ENCODE results near the gene IDH2.
"Not testable (repeated sequence)": the region's sequence is repeated elsewhere in the genome, so short reads cannot be mapped to it uniquely, and the experiment has no call there.

The IDH2 gene

DNA sequence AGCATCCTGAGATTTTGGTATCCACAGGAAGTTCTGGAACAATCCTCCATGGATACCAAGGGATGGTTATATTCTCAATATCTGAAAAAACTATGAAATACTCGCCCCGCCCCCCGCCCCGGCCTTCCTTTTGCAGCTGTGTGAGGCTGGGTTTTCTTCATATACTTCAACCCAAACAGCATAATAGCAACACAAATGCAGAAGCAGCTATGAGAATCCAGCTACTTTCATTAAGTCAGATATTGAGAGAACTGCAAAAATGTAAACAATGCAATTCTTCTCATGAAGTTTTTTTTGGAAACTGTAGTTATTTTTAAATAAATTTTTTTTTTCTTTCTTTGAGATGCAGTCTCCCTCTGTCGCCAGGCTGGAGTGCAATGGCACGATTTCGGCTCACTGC lies 10.9 kb upstream of the IDH2 start:
- no peak for TF ChIP-seq CTCF (IDR thresholded peaks at IDR 0.05; ENCODE audit: low read depth, low read length)
- no peak overlapping the region for H3K4me3 ChIP-seq (ENCODE audit: low read depth, low read length)

GRCh38 chr15:90109163-90109751 lies 7.0 kb upstream of the IDH2 start:
- H3K4me3 ChIP-seq (ENCODE audit: low read depth, low read length): not testable (repeated sequence)

GRCh38 chr15:90108038-90108437 lies 5.8 kb upstream of the IDH2 start:
- not testable (repeated sequence) for H3K4me3 ChIP-seq (ENCODE audit: low read depth, low read length)

GRCh38 chr15:90106522-90107117 lies 4.4 kb upstream of the IDH2 start:
- no peak overlapping the region for H3K4me3 ChIP-seq (ENCODE audit: low read depth, low read length)
- no peak for TF ChIP-seq CTCF (IDR thresholded peaks at IDR 0.05; ENCODE audit: low read depth, low read length)

DNA sequence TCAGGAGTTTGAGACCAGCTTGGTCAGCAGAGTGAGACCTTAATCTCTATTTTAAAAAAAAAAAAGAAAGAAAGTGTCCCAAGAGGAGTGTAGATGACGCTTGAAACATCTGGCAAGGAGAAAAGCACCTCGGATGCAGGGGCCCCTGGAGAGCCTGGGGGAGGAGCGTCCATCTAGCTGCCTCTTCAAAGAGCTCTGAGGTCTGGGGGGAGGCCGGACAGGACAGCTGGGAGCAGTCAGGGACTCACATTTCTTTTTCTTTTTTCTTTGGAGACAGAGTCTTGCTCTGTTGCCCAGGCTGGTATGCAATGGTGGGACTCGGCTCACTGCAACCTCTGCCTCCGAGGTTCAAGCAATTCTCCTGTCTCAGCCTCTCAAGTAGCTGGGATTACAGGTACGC lies 3.3 kb upstream of the IDH2 start:
- TF ChIP-seq CTCF (IDR thresholded peaks at IDR 0.05; ENCODE audit: low read depth, low read length): no peak
- H3K4me3 ChIP-seq (ENCODE audit: low read depth, low read length): no peak overlapping the region

GRCh38 chr15:90104551-90104950 lies 2.3 kb upstream of the IDH2 start:
- H3K4me3 ChIP-seq (ENCODE audit: low read depth, low read length): no peak overlapping the region
- no peak for TF ChIP-seq CTCF (IDR thresholded peaks at IDR 0.05; ENCODE audit: low read depth, low read length)

GRCh38 chr15:90103701-90104329 lies 1.5 kb upstream of the IDH2 start:
- TF ChIP-seq CTCF (IDR thresholded peaks at IDR 0.05; ENCODE audit: low read depth, low read length): no peak
- no peak overlapping the region for H3K4me3 ChIP-seq (ENCODE audit: low read depth, low read length)

DNA sequence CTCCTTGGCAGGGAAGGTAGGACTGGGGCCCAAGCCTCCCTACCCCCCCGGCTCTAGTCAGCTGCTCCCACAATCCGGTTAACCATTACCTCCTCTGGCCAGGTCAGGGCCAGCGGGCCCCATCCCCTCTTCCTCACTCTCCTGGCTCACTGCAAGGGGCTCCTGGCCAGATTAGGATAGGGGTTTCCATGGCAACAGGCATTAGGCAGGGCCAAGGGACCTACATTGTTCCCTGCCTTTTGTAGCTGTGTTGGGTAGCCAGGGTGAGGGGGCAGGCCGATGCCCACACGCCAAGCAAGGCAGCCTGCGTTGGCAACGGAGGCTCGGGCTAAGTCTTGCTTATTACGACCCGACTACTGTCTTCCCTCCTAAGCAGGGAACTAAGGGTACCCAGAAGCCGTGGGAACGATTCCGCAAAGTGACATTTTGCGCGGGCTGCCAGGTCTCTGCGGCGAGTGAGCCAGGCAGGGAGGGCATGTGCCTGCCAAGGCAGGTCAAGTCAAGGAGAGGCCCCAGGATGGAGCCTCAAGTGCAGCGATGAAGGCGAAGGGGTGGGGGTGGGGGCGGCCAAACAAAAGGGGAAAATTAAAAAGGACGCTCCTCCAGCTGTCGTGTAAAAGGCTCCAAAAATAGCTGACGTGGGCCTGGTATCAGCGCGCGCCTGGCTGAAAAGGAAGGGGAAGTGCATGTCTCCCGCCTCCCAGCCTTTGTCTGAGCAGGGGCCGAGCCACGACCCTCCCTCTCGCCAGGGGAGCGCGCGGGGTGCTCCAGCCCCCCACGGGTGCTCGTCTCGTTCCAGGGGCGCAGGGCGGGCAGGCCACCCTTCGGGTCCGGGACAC lies 919 bp downstream of the IDH2 start:
- no peak for TF ChIP-seq CTCF (IDR thresholded peaks at IDR 0.05; ENCODE audit: low read depth, low read length)
- H3K4me3 ChIP-seq (ENCODE audit: low read depth, low read length): peak overlapping the region; percentile 71
